Stimulated activated CD4-positive, alpha-beta T cell treated with anti-CD3 and anti-CD28 coated beads, Interleukin-15, amount 100 ng/mL, for 48 hours (primary cell): ENCODE results near the gene TNS1.
"Not testable (repeated sequence)": the region's sequence is repeated elsewhere in the genome, so short reads cannot be mapped to it uniquely, and the experiment has no call there.

Experiments
- DNase-seq, 2 donors: peaks; one replicate each; pipeline ENCODE4 v3.0.0-alpha.2; 2020; ENCODE audit warnings: low read depth in 2 of 2

The TNS1 gene

DNA sequence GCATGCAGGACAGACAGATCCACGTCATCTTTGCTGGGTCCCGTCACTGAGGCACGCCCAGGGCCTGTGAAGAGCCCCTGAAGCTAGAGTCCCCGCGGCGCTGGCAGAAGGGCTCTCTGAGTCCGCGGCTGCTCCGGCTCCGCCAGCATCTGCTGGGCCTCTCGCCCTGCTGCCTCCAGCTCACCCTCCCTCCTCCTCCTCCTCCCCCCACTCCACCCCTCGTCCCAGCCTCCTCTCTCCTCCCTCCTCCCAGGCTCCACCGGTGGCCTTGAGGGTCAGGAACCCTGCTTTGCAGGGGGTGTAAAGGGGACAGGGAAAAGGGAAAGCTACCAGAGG, at the start of gene TNS1:
TSS of gene TNS1 (minus strand) at position 151 of the 336 bp plus-strand sequence. CDS start at position 28, 123 bp downstream.
- DNase-seq, result no peak

DNA sequence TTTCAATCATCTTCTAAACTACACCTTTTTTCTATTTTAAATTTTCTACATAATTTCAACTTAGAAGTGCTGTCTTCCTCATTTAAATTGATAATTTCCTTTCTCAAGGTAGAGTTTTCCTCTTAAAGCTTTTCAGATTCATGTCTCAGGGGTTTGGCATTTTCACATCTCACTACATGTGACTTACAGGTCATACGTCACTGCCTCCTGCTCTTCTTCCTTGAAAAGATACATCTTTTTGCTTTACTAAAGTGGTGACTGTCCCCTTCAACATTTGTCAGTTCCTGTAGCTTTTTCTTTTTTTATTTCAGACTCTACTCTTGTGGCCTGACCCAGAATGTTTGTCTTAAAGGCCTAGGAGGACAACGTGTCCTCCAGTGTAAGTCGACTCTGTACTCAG, 49.1 kb upstream of the TNS1 start:
- no peak for DNase-seq

DNA sequence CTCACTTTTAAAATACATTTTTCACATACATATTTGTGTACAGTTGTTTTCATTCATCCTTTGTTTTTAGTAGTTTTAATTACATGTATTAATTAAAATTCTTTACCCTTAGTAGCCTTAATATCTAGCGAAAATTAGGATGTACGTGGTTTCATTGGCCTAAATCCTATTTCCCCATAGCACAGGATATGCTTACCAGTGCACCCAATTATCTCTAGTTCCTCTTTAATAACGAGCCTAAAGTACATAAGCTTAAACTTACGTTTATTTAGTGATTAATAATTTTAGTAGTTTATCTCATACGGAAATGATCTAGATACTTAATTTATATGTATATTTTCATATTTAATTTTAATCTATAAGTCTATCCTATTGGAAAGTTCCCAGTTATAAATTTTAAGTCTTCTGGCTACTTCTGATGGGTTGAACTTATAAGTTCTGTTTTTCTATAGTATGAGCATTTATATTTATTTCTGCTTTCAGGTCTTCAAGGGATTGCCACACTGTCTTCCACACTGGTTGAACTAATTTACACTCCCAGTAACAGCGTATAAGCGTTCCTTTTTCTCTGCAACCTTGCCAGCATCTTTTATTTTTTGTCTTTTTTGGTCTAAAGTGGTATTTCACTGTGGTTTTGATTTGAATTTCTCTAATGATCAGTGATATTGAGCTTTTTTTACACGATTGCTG, 44.9 kb upstream of the TNS1 start:
- DNase-seq, result no peak

DNA sequence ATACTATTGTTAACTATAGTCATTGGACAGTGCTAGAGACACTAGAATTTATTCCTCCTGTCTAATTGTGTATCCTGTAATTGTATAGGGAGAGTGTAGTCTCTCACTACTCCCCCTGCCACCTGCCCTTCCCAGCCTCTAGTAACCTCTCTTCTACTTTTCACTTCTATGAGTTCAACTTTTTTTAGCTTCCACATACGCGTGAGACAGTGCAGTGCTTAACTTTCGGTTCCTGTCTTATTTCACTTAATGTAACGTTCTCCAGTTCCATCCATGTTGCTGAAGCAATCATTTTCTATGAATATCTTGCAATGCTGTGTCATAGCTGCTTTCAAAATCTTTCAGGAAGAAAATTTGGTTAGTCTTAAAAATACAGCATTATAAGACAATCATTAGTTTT, 43.4 kb upstream of the TNS1 start:
- no peak for DNase-seq

GRCh38 chr2:218044599-218044998, 41.8 kb upstream of the TNS1 start:
- not testable (repeated sequence) for DNase-seq

GRCh38 chr2:218043701-218044109, 40.9 kb upstream of the TNS1 start:
- DNase-seq, result no peak

- no peak for DNase-seq
These were observed 40.3 kb upstream of the TNS1 start for GRCh38 chr2:218043100-218043499.

DNA sequence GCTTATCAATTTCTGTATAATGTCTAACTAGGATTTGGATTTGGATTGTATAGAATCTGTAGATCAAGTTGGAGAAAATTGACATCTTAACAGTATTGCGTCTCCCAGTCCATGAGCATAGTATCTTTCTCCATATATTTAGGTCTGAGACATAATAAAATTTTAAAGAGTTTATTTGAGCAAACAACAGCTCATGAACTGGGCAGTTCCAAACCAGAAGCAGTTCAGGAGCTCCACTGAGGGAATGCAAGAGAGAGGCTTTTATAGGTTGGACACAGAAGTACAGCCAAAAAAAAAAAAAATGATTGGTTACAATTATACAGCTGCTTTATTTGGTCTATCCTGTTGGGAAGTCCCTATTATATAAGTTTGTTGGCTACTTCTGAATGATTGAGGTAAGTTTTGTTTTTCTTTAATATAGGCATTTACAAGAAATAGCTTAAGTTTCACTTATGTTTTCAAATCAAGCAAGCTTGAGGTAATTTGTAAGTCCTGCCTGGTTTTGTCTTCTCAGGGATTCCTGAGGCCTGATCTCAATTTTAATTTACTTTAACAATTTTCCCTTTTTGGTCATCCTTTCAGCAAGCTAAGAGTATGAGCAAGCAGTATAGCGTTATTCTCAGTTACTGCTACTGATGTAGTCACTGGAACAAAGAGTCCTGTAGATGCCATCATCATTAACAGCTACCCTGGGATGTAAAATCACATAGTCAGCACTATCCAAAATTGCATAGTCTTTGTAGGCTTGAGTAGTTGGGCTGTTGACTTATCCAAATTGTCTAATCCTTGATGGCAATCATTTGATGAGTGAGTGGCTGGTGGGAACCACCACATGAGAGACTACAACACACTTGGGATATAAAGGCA, 38.7 kb upstream of the TNS1 start:
- DNase-seq, result no peak

- DNase-seq, result no peak
These were observed 38.1 kb upstream of the TNS1 start for GRCh38 chr2:218040883-218041282.

DNA sequence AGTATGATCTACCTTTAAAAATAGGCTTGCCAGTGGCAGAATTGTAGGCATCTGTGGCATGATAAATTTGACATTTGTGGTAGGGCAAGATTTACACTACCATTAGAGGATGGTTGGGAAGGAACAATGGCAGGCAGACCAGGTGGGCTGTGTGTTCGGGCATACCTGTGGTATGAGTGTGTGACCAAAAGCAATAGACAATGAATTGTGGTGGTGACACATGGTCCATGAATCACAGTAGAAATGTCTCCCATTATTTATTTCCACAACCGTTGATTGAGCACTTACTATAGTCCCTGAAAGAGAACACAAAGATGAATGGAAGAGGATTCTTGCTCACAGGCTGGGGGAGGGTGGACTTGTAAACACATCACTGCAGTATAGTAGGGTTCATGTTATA, 36.4 kb upstream of the TNS1 start:
- no peak for DNase-seq

GRCh38 chr2:218036371-218036770, 33.6 kb upstream of the TNS1 start:
- no peak for DNase-seq

GRCh38 chr2:218035463-218036100, 32.8 kb upstream of the TNS1 start:
- DNase-seq, result no peak

DNA sequence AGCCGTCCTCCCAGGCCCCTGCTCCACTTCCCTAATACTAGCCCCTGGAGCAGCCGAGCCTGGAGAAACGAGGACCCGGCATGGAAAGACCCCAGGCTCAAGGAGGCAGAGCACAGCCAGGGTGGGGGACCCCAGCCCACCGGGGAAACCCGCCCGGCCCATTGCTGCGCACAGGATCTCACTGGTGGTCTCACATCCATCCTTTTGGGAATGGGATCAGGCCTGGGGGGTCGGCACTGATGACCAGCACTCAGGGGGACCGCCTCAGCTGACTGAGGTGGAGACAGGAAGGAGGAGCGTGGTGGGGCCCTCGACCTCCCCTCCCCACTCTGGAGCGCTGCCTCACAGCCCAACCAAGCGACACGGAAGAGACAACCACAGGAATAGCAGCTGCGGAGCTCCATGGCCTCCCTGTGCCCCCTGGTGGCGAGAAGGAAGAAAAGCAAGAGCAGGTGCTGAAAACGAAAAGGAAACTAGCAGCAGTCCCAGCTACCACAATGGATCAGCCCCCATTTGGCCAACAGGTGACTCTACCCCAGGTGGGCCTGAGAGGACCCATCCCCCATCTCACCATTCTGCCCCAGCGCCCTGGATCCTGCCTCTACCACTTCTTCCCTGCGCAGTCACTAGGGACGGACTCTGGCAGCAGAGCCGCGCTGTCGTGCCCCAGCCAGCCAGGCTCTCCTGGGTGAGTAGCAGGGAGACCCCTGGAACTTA, 31.9 kb upstream of the TNS1 start:
- peak; percentile 42 to 58 for DNase-seq

DNA sequence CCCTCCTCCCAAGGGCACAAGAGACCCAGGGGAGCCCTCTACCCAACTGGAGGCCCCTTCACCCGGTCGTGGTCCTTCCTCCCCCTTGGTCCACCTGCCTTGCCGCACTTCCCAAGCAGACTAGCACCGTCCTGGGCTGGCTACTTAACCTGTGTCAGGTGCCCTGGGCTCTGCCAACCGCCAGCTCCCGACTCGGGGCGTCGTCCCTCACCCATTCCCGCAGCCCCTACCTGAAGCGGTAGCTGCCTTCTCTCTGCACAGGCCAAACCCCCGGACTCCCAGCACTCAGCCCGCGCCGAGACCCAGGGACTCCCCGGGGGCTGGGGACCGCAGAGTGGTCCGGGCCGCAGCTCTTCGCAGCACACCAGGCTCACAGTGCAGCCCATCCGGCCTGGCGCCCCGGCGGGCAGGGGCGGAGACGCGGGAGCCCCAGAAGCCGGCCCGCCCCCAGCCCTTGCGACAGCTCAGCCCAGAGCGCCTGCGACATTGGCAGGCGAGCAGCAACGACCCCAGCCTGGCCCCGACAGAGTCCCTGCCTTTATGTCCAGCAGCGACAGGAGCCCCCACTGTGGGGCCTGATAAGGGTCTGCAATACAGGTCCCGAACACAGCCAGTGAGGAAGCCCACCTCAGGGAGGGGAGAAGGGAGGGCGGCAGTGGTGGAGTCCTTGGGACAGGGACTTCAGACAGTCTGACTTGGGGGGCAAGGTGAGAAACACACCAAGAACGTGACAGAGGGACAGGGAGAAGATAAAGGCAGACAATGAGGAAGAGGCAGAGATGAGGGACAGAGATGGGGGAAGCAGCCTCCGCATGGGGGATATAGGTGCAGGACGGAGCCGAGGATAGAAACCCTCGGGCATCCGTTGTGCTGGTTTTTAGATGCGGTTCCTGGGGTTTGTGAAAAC, 31.0 kb upstream of the TNS1 start:
- no peak for DNase-seq

DNA sequence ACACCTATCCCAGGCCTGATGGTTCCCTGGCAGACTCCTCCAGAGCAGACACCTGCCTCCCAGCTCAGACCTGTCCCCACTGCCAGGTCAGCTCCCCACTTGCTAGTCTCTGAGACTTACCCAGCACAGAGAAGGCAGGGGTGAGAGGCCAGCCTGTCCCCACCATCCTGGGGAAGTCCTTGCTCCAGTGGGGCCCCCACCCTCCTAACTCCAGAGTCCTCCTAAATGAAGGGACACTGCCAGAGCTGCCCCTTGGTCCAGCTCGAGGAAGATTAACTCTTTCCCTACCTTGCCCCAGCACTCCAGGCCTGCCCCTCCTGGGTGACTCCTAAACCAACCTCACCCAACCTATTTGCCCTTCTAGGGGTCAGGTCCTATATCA, 30.4 kb upstream of the TNS1 start:
- no peak for DNase-seq

GRCh38 chr2:218032336-218033171, 29.8 kb upstream of the TNS1 start:
- no peak for DNase-seq

GRCh38 chr2:218031771-218032257, 29.0 kb upstream of the TNS1 start:
- no peak for DNase-seq

- DNase-seq, result no peak
These were observed 28.5 kb upstream of the TNS1 start for GRCh38 chr2:218031261-218031660.

DNA sequence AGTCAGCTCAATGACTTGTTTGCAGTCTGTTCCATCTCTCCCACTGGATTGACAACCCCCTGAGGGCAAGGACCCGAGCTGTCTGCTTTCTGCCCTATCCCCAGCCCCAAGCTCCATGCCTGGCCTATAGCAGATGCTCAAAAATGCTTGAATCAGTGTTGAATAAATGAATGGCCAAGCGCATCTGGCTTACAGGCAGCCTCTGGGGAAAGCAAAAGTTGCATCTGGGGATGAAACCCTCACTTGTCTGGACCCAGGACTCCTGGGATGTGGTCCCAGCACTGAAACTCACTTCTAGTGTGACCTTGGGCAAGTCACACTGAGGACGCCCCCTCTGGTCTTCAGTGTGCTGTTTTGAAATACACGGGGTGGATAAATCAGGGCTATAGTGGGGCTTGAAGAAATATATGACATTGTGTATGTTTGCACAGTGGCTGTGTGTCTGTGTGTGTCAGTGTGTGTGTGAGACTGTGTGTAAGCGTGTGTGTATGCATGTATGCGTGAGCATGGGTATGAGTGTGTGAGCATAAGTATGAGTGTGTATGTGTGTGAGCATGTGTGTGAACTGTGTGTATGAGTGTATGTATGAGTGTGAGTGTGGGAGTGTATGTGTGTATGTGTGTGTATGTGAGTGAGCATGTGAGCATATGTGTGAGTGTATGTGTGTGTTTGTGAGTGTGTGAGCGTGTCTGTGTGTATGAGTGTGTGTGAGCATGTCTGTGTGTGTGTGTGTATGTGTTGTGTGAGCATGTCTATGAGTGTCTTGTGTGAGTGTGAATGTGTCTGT, 27.8 kb upstream of the TNS1 start:
- no peak for DNase-seq
